Esophagus squamous epithelium (tissue), 4 donors: ENCODE data around the gene UBE2D4.

Source experiments
- POLR2A ChIP-seq, 4 donors: fragments of 450-650 bp; IDR thresholded peaks; one replicate each; pipeline ENCODE4 v1.6.1; 2017; ENCODE audit warnings: antibody characterized with exemption in 4 of 4, mild to moderate bottlenecking in 4 of 4, moderate library complexity in 3 of 4
- TF ChIP-seq, protein P1 (sequence below), 6 experiments: fragments of 450-650 bp in 4 of 6; fragments of 200-600 bp in 2 of 6; sonication (generic) in 2 of 6; IDR thresholded peaks; one replicate each; pipeline ENCODE4 v1.5.1; 2016 to 2019; ENCODE audit warnings: antibody characterized with exemption in 6 of 6, mild to moderate bottlenecking in 4 of 6, moderate library complexity in 4 of 6

GRCh38 chr7:43943417-43944187, 17.4 kb downstream of the UBE2D4 start:
- TF ChIP-seq, protein P1, sequence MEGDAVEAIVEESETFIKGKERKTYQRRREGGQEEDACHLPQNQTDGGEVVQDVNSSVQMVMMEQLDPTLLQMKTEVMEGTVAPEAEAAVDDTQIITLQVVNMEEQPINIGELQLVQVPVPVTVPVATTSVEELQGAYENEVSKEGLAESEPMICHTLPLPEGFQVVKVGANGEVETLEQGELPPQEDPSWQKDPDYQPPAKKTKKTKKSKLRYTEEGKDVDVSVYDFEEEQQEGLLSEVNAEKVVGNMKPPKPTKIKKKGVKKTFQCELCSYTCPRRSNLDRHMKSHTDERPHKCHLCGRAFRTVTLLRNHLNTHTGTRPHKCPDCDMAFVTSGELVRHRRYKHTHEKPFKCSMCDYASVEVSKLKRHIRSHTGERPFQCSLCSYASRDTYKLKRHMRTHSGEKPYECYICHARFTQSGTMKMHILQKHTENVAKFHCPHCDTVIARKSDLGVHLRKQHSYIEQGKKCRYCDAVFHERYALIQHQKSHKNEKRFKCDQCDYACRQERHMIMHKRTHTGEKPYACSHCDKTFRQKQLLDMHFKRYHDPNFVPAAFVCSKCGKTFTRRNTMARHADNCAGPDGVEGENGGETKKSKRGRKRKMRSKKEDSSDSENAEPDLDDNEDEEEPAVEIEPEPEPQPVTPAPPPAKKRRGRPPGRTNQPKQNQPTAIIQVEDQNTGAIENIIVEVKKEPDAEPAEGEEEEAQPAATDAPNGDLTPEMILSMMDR (IDR thresholded peaks at IDR 0.05) = no peak
- no peak for TF ChIP-seq POLR2A (IDR thresholded peaks at IDR 0.05)
